WI38 (cell line): Measurements from ENCODE around the gene WASF2.

Experiments used
- H3K4me3 ChIP-seq: 2 replicates; pipeline ENCODE4 v1.5.1; 2011; ENCODE audit warnings: low read depth, mild to moderate bottlenecking, control low read depth, low read length
- CTCF ChIP-seq: IDR thresholded peaks from 2 replicates; pipeline ENCODE4 v1.5.1; 2012; ENCODE audit warnings: low read depth, mild to moderate bottlenecking, control low read depth, low read length

WASF2 gene

GRCh38 chr1:27397110-27397509 is 92.9 kb downstream of the WASF2 start:
- no peak overlapping the region for H3K4me3 ChIP-seq
- no peak for TF ChIP-seq CTCF

GRCh38 chr1:27395441-27396195 is 94.3 kb downstream of the WASF2 start:
- no peak overlapping the region for H3K4me3 ChIP-seq
- TF ChIP-seq CTCF: peak; percentile 87

GRCh38 chr1:27394925-27395324 is 95.0 kb downstream of the WASF2 start:
- TF ChIP-seq CTCF: no peak
- H3K4me3 ChIP-seq: no peak overlapping the region

GRCh38 chr1:27394282-27394658 is 95.7 kb downstream of the WASF2 start:
- no peak overlapping the region for H3K4me3 ChIP-seq
- no peak for TF ChIP-seq CTCF

GRCh38 chr1:27393641-27394281 is 96.2 kb downstream of the WASF2 start:
- TF ChIP-seq CTCF: no peak
- H3K4me3 ChIP-seq: peak overlapping the region; percentile 87; the same call in 1 of the 2 replicates

GRCh38 chr1:27392778-27393635 is 97.0 kb downstream of the WASF2 start:
- peak; percentile 25; the same call in 1 of the 2 replicates for TF ChIP-seq CTCF

More at GRCh38 chr1:27392778-27393635, 97.0 kb downstream of the WASF2 start:
- peak overlapping the region; percentile 87 for H3K4me3 ChIP-seq
